GM21390 (cell line): Measurements from ENCODE around the gene TSC22D4.
"Not testable (repeated sequence)": the region's sequence is repeated elsewhere in the genome, so short reads cannot be mapped to it uniquely, and the experiment has no call there.

Experiments used
- ATAC-seq: cut with Tn5 transposase; IDR thresholded peaks from one replicate; pipeline ENCODE4 v1.9.1; 2021; ENCODE audit not compliant: unreplicated experiment

TSC22D4 gene

DNA sequence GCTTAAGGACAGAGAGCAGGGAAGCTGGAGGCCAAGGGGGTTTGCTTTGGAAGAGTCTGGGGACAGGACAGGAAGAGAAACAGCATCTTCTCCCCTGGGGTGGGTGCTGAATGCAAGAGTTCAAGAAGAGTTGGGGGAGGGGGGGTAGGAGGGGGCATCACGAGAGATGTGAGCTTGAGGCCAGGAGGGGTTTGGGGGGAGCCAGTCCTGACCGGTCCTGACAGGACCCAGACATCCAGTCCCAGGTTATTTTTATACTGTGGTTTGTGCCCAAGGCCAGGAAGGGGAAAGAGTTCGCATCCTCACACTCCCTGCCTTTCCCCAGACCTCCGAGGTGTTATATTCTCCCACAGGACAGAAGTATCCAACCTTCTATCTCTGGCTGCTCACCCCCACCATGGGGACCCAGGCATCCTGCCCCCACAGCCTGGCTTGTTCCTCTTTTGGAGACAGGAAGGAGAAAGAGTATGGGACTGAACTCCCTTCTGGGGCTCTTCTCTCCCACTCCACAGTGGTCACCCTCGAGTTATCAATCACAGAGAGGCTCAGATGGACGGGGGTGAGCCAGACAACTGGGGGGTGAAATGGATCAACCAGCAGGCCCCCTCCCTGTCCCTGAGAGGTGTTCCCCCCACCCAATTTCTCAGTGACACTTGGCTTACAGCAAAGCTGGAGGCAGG lies 2.8 kb downstream of the TSC22D4 start:
- ATAC-seq: no peak

DNA sequence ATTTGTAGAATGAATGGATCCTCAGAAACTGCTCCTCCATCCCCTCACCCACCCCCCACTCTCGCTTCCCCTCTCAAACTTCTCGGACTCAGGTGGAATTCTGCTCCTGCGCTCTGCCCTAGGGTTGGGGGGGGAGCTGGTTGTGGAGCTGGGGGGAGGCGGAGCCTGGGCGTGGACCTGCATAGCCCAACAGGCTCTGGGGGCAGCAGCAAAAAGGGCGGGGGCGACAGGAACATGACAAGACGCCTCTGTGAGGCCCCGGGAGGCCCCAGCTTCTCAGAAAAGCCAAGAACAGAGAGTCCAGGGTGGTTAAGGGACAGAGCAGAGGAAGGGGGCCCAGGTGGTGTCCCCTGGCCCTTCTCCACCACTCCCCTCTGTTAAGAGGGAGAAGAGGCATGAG lies 3.5 kb downstream of the TSC22D4 start:
- ATAC-seq: no peak

DNA sequence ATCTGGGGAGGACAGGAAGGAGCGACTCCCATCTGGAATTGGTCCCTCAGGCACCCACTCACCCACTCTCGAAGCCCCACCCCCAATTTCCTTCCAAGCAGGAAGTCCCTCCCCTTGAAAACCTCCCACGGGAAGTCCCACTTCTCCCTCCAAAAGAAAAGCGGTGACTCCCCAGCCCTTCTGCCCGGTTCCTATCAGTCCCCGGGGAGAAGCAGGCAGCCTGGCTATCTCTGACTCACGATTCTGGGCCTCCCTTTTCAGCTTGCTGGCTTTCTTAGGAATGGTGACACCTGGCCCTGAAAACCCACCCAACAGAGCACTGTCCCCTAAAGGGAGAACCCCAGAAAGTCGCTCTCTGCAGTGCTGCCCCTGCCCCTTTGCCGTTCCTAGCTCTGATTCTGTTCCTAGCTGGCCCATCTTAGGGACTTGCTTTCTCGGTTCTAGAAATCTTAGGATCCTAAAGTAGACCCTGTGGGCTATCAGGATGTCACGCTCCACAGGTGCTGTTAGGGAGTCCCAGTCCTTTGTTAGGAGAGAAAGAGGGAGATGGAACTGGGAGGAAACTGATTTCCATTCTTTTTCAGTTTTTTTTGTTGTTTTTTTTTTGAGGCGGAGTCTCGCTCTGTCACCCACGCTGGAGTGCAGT lies 6.0 kb downstream of the TSC22D4 start:
- ATAC-seq: no peak

DNA sequence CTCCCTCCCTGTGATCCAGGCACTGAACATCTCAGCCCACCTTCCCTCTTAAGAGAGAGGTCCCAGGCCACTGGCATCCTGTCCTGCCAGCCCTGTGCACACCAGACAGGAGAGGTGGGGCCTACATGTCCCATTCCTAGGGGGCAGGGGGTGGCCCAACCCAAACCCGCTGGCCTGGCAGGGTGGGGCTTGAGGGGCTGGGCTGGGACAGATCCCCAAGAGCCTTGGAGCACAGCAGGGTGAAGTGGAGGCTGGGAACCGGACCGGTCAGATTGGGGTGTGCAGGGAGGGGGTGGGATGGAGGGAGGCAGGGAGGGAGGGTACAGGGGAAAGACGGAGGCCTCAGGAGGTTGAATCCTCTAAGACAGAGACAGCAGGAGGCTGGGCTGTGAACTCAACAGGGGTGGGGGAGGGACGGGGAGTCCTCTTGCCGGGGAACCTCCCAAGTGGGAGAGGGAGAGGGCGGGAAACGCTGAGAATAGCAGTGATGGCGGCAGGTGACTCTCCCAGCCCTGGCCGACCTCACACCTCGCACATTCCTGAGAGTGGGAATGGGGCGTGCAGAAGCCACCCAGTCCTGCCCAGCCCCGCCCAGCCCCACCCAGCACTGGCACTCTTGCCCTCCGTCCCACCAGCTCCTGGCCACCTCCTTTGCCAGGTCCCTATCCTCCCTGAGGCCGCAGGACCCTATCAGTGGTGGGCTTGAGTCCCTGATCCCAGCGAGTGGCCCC lies 6.7 kb downstream of the TSC22D4 start:
- ATAC-seq: no peak

DNA sequence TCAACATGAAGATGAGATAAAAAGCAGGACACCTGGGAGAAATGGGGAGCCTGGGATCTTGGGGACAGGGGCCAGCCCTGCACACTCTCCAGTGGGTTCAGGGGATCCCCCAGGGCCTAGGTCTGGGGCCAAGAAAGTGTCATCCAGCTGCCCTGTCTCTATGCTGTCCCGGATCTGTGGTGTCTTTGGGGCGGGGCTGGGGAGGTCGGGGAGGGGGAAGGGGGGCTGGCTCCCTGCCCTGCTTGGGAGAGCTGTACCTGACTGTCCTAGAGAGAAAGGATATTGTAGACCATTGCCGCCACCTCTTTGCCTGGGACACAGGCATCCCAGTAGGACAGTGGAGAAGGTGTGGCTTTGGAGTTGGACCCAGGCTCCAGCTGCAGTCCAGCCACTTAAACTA lies 8.0 kb downstream of the TSC22D4 start:
- ATAC-seq: no peak

DNA sequence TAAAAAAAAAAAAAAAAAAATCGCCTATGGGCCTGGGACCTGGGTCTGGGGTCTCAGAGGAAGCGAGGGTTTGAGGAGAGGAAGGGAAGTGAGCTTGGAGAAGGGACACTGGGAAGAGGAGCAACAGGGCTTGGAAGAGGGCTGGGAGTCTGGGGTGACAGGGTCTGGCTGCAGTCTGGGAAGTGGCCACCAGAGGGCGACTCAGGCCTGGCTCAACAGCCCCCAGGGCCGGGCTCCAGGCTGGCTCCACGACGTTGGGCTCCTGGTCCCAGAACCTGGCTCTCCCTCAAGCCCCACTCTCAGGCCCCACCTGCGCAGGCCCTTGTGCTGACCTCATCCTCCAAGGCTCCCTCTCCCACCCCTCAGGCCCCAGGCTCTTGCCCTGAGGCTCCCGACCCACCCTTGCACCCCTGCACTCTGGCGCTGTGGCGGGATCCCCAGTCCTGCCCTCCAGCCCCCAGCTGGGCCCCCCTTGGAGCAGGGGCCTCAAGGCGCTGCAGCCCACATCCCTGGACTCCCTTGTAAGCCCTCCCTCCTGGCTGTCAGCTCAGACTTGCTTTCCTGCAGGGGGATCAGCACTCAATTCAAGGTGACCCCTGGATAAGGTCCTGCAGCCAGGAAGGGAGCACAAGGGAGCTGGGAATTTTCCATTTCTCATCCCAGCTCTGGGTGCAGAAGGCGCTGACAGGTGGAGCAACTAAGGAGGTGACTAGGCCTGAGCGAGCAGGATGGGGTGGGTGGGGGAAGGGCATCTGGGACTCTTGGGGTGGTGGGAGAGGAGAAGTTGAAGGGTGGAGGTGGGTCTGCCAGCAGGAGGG lies 9.6 kb downstream of the TSC22D4 start:
- ATAC-seq: no peak

DNA sequence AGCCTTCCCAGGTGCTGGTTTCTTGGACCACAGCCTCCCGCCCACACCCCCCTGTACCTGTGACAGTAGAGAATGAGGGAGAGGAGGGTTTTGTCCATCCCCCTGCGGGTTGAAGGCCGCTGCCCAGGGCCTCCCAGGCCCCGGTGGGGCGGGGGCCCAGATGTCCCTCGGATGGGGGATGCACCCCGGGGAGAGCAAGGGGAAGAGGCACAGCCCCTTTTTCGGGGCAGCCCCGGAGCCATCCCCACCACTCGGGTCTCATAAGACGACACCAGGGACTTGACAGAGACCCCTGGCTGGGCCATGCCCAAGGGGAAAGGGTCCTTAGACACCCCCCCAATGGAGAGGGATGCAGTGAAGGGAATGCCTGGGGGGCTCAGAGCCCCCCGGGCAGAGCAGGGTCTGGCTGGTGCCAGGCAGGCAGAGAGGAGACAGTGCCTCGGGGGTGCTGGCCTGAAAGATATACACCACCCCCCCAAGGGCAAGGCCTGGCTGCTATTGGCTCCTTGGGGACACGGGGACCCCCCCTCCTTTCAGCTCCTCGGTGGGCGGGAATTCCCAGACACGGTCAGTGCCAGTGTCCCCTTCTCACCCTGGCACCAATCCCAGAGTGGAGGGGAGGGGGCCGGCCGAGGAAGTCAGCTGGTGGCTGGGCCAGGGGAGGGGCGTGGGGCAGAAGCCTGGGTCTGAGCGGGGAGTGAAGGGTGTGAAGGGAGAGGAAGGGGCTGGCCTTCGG lies 11.2 kb downstream of the TSC22D4 start:
- ATAC-seq: no peak

DNA sequence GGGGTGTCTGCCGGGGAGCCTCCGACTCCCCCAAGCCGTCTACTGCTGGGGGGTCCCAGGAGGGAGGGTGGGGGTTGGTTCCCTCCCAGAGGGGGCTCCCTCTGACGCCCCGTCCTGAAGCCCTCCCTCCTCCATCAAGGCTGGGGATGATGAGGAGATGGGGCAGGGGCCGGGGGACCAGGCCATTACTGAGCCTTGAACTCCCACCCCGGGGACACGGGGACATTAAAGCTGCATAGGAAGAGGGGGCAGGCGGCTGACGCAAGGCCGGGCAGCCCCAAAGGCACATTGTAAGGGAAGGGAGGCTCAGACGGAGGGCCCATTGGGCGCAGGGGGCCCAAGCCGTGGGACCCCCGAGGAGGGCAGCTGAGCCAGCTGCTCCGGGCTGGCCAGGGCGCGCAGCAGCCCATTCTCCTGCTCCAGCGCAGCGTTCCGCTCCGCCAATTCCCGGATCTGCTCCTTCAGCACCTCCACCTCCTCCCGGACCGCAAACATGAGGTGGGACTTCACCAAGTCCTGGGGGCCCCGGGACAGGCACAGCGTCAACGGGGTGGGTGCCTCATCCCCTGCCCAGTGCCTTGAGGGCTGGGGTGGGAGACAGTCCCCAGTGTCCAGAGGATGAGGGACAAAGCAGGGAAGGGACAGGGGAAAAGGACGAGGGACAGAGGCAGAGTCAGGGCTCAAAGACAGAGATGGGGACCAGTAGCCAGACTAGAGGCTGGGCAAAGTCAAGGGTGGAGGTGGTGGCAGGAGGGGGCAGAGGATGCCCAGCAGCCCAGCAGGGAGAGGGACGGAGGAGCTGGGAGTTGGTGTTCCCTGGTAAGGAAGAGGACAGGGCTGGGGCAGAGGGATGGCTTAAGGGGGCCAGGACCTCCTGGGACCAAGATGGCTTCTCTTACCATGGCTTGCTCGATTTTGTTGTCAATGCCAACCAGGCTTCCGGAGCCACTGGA lies 12.1 kb downstream of the TSC22D4 start:
- ATAC-seq: no peak

DNA sequence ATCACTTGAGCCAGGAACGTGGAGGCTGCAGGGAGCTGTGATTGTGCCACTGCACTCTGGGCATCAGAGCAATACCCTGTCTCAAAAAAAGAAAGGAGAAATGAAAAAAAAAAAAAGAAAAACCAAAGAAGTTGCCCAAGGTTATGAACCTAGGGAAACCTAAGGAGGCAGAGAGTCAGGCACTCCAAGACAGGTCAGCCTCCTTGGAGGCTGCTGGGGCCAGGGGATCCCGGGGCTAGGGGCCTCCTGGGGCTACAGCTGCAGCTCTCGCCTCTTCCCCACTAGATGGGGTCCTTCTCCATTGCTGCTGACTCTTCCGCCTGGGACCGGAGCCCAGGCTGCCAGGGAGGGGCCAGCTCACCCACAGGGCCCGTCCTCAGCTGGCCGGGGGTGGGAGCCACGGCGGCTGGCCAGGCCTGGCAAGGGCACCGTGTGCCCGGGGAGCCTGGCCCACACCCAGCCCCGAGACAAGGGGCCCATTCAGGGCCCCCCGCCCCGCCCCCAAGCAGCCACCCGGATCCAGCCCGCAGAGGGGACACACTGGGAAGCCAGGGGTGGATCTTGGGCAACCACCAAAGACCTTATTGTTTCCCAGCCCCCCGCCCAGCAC lies 13.2 kb downstream of the TSC22D4 start:
- no peak for ATAC-seq

DNA sequence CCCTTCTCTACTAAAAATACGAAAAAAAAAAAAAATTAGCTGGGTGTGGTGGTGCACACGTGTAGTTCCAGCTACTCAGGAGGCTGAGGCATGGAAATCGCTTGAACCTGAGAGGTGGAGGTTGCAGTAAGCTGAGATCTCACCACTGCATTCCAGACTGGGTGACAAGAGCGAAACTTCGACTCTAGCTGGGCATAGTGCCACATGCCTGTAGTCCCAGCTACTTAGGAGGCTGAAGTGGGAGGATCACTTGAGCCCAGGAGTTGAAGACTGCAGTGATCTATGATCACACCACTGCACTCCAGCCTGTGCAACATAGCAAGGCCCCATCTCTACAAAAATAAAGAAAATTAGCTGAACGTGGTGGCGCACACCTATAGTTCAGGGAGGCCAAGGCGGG lies 13.7 kb downstream of the TSC22D4 start:
- no peak for ATAC-seq

DNA sequence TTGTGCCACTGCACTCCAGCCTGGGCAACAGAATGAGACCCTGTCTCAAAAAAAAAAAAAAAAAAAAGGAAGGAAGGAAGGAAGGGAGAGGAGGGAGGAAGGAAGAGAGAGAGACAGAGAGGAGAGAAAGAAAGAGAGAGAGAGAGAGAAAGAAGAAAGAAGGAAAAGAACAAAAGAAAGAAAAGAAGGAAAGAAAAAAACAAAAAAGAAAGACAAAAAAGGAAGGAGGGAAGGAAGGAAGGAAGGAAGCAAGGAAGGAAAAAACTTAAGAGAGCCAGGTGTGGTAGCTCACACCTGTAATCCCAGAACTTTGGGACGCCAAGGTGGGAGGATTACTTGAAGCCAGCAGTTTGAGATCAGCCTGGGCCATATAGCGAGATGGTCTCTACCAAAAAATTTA lies 14.2 kb downstream of the TSC22D4 start:
- ATAC-seq: no peak

DNA sequence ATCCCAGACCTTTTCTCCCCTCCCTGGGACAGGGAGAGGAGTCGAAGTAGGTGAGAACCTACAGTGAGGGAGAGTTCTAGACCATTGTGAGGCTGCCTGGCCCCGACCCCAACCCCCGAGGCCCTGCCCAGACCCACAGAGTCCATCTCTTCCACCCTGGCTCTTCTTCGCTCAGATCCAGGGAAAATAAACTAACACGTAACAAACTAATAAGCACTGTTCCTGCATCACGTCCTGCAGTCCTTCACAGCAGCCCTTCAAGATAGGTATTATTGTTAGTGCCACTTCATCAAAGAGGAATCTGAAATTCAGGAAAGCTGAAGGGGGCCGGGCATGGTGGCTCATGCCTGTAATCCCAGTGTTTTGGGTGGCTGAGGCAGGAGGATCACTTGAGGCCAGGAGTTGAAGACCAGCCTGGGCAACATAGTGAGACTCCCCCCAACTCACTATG lies 14.8 kb downstream of the TSC22D4 start, which contains the start of gene SPACDR:
TSS of gene SPACDR (minus strand) at position 51 of the 451 bp plus-strand sequence. CDS start 235 bp downstream, outside the sequence.
- no peak for ATAC-seq

DNA sequence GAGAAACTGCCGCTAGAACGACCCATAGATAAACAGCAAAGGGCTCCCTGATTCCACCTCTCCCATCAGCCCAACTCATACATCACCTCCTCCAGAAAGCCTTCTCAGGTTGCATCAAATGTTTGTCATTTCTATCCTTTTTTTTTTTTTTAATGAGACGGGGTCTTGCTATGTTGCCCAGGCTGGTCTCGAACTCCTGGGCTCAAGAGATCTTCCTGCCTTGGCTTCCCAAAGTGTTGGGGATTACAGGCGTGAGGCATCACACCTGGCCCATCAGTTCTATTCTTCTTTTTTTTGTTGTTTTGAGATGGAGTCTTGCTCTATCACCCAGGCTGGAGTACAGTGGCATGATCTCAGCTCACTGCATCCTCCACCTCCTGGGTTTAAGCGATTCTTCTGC lies 22.0 kb downstream of the TSC22D4 start:
- ATAC-seq: no peak

DNA sequence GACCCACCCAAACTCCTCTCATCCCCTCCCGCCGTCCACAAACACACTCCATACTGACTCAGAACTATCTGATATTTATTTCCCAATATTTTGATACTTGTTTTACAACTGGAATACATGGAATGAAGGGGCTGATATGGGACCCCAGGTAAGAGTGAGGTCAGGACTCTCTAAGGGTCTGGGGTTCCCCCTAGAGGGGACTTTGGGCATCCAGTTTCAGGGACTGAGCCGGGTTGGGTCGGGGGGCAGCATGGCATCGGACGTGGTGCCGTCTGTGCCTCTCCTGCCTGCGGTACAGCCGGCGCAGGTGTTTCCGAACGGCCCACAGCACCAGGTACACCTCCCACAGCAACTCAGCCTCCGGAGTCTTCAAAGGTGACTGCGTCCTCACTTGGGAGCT lies 22.5 kb downstream of the TSC22D4 start:
- no peak for ATAC-seq

DNA sequence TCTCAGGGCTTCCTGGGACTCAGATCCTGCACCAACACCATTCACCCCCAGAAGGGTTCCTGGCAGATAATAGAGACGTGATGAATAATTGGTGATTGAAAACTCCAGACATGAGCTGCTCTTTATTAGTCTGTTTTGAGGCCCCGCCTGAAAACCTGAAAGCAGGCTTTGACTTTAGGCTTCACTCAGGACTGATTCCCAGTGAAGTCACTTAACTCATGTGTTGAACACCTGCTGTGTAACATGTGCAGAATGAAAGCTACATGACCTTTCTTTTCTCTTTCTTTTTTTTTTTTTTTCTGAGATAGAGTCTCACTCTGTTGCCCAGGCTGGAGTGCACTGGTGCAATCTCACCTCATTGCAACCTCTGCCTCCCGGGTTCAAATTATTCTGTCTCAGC lies 23.8 kb downstream of the TSC22D4 start:
- ATAC-seq: no peak

DNA sequence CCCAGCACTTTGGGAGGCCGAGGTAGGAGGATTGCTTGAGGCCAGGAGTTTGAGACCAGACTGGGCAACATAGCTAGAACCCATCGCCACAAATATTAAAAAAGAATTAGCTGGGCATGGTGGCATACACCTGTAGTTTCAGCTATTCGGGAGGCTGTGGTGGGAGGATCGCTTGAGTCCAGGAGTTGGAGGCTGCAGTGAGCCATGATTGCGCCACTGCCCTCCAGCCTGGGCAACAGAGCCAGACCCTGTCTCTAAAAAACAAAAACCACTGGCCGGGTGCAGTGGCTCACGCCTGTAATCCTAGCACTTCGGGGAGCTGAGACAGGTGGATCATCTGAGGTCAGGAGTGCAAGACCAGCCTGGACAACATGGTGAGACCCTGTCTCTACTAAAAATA lies 25.2 kb downstream of the TSC22D4 start:
- not testable (repeated sequence) for ATAC-seq

DNA sequence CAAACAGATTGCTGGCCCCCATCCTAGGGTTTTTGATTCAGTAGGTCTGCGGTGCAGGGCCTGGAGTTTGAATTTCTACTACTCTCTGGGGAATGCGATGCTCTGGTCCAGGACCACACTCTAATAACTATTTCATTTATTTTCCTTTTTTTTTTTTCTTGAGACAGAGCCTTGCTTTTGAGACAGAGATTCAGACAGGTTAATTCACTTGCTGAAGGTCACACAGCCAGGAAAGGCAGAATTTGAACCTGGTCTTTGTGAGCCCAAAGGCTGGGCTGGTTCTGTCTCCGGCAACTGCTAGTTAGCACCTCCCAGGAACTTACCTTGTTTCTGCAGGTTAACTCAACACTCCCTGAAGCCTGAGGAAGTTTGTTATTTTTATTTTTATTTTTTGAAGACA lies 26.5 kb downstream of the TSC22D4 start:
- no peak for ATAC-seq

DNA sequence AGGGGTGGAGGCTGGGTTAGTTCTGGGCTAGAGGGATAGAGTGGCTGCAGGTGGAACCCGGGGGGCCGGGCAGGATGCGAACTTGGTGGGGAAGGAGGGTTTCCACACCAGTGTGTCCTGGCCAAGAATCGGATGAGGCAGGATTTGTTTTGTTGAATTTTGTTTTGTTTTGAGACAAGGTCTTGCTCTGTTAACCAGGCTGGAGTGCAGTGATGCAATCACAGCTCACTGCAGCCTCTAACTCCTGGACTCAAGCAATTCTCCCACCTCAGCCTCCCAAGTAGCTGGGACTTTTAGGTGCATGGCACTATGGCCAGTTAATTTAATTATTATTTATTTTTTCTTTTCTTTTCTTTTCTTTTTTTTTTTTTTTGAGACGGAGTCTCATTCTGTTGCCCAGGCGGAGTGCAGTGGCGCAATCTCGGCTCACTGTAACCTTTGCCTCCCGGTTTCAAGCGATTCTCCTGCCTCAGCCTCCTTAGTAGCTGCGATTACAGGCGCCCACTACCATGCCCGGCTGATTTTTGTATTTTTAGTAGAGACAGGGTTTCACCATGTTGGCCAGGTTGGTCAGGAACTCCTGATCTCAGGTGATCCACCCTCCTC lies 29.7 kb downstream of the TSC22D4 start:
- ATAC-seq: no peak

DNA sequence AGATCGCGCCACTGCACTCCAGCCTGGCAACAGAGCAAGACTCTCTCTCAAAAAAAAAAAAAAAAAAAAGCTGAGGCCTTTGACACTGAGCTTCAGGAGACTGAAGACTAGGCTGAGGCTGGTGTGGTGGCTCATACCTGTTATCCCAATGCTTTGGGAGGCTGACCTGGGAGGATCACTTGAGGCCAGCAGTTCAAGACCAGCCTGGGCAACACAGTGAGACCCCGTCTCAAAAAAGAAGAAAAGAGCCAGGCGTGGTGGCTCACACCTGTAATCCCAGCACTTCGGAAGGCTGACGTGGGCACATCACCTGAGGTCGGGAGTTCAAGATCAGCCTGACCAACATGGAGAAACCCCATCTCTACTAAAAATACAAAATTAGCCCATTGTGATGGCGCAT lies 31.7 kb downstream of the TSC22D4 start:
- not testable (repeated sequence) for ATAC-seq
